ENCODE data around the gene MMAA. TPM values are rescaled to one million over a fixed set of nuclear protein-coding genes. Genes with fewer than 3 reads are reported as not detected.
A peak's percentile ranks its signal among the peaks of the same experiment; 100 is the strongest.
"Not testable (repeated sequence)": the region's sequence is repeated elsewhere in the genome, so short reads cannot be mapped to it uniquely, and the experiment has no call there.

MMAA gene
- total RNA-seq: 10 to 100 TPM; 18.8 to 19.9 TPM

DNA sequence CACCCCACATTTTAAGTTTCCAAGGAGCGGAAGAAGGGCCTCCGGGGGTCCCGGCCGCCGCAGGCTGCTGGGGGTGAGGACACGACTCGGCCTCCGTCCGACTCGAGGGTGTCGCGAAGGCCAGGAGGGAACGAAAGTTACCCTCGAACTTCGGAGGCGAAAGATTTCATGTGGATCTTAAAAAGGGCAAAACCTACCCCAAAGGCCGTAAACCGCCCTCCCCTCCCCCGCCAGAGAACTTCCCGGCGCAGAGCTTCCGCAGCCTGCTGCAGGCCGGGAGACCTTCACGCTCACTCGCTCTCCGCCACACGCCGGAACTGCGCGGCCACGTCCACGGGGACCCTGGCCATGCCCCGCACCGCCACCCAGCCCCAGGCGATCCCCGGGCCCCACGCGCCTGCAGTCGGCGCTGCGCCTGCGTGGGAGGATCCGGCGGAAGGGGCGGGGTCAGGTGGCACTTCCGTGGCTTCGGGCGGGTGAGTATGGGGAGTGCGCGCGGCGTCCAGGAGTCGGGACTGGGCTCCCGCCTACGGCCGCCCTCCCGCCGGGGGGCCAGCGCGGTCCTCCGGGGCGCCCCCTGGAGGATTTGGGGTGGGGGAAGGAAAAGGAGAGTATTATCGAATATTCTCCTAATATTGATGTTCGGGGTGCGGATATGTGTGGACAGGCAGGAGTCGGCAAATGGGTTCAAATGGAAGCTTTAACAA is at the start of gene MMAA:
TSS of gene MMAA (plus strand) at position 454 of the 707 bp plus-strand sequence. CDS start 19,755 bp downstream, outside the sequence.
- H3K4me3 Mint-ChIP-seq: peak within 1 kb of the TSS; percentile 95
- no peaks in the 10 kb centered on the region for H3K27me3 Mint-ChIP-seq
- ATAC-seq (replicated peaks): peak; percentile 92
- no peaks in the 10 kb centered on the region for H3K9me3 Mint-ChIP-seq
- peak within 1 kb of the TSS; percentile 99 for H3K27ac Mint-ChIP-seq
- peaks cover 18% of the 10 kb centered on the region for H3K36me3 Mint-ChIP-seq (ENCODE audit: low read depth)
- peaks cover 26% of the 10 kb centered on the region for H3K4me1 Mint-ChIP-seq

GRCh38 chr4:145574546-145574945 is 44.6 kb upstream of the MMAA start:
- H3K4me1 Mint-ChIP-seq; H3K27ac Mint-ChIP-seq; H3K9me3 Mint-ChIP-seq; ATAC-seq (replicated peaks); H3K4me3 Mint-ChIP-seq; H3K36me3 Mint-ChIP-seq (ENCODE audit: low read depth): not testable (repeated sequence)
- H3K27me3 Mint-ChIP-seq: peaks cover 19% of the 10 kb centered on the region

DNA sequence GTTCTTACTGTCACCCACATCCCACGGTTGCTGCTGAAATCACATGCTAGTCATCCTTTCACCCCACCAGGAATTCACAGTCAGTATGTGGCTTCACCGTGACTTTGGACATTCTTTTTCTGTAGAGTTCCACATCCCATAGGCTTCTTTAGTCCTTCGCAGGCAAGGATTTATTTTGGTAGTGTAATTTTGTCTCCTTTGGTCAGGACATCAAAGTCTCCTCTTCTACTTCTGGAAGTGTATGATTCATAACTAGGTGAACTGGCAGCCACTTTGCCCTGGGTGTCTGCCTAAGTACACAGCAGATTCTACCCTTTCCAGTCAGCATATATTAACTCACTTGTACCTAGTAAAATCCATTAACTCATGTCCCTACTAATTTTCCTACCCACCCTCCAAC is 38.3 kb upstream of the MMAA start:
- Mint-ChIP-seq H3K4me1 (no peaks in the 10 kb centered on the region), H3K27ac (no peak overlapping the region), H3K36me3 (ENCODE audit: low read depth) (no peaks in the 10 kb centered on the region), H3K4me3 (no peak overlapping the region), H3K27me3 (peaks cover 7% of the 10 kb centered on the region), H3K9me3 (no peaks in the 10 kb centered on the region)
- ATAC-seq (replicated peaks): no peak

DNA sequence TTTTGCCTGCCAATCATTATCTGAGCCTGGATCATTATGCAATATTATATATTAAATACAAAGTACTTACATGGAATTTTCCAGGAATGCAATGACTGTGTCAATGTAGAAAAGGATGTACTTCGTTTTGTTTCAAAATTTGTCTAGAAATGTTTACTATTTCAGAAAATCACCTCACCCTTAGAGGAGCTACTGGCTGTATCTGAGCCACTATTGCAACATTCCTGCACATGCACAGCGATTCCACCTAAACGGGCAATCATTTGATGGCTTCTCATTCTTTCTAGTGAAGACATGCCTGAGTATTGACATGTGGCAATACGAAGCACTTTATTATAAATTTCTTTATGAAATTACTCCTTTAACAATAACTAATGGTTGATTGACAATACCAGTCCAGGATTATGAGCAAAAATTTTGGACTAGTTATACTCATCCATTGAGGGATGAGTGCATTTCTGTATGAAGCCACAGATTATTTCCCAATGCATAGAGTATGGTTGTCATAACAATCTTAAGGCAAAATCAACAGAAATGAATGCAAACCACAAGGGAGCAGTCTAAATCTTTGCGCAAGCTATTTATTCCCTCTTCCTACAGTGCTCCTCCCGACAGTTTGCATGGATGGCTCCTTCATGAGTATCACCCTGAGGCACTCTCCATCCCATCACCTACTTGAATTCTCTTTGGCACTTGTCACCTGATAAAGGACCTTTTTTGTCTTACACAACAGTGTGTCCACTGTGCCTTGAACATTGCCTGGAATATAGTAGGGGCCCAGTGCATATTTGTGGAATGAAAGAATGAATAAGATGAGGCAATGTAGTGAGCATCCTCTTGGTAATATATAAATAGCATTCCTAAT is 35.8 kb upstream of the MMAA start:
- H3K27me3 Mint-ChIP-seq: peaks cover 10% of the 10 kb centered on the region
- no peaks in the 10 kb centered on the region for H3K36me3 Mint-ChIP-seq (ENCODE audit: low read depth)
- no peak for ATAC-seq (replicated peaks)
- no peak overlapping the region for H3K27ac Mint-ChIP-seq
- H3K4me1 Mint-ChIP-seq: no peaks in the 10 kb centered on the region
- no peak overlapping the region for H3K4me3 Mint-ChIP-seq
- H3K9me3 Mint-ChIP-seq: no peaks in the 10 kb centered on the region

GRCh38 chr4:145587088-145587754 is 32.0 kb upstream of the MMAA start:
- peaks cover 13% of the 10 kb centered on the region for H3K27me3 Mint-ChIP-seq
- H3K4me3 Mint-ChIP-seq: no peak overlapping the region
- no peaks in the 10 kb centered on the region for H3K4me1 Mint-ChIP-seq
- peaks cover 4% of the 10 kb centered on the region for H3K9me3 Mint-ChIP-seq
- no peak for ATAC-seq (replicated peaks)
- H3K36me3 Mint-ChIP-seq (ENCODE audit: low read depth): no peaks in the 10 kb centered on the region
- no peak overlapping the region for H3K27ac Mint-ChIP-seq

DNA sequence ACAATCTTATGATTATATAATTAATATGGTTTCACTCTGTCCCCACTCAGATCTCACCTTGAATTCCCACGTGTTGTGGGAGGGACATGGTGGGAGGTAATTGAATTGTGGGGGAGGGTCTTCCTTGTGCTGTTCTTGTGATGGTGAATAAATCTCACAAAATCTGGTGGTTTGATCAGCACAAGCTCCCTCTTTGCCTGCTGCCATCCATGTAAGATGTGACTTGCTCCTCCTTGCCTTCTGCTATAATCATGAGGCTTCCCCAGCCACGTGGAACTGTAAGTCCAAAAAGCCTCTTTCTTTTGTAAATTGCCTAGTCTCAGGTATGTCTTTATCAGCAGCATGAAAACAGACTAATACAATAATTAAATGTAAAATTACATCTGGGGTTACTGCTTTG is 29.8 kb upstream of the MMAA start:
- H3K4me3 Mint-ChIP-seq; H3K27ac Mint-ChIP-seq; ATAC-seq (replicated peaks); H3K36me3 Mint-ChIP-seq (ENCODE audit: low read depth); H3K9me3 Mint-ChIP-seq; H3K4me1 Mint-ChIP-seq: not testable (repeated sequence)
- peaks cover 14% of the 10 kb centered on the region for H3K27me3 Mint-ChIP-seq

DNA sequence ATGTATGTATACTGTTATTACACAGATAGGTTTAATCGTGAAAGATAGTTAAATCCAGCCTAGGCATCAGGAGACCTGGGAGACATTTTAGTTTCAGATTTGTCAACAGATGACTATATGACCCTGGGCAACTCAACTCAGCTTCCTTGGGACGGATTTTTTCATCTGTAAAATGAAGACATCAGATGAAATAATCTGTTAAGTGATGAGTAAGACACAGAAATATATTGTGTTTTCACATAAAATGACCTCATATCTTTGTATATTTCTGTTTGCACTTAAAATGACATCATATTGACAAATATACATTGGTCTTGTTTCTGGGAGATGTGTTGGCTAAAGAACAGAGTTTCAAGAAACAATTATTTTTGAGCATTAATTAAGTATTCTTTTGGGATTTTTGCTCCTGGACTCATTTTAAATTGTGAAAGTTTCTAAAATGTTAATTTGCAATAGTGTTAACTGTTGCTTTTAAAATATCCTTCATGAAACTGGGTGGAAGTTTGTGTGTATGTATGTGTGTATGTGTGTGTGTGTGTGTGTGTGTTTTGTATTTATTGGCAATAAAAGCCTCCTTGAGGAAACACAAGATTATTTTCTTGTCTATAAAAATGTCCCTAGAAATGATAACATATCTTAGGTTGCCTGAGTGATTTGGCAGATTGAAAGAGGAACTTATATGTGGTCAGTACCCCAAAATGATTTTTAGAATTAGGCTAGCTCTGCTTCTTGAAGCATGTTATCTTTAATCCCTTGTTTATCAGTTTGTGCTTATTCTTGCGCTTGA is 29.1 kb upstream of the MMAA start:
- H3K27ac Mint-ChIP-seq: no peak overlapping the region
- H3K9me3 Mint-ChIP-seq: peaks cover 4% of the 10 kb centered on the region

GRCh38 chr4:145602129-145602760 is 16.9 kb upstream of the MMAA start:
- H3K36me3 Mint-ChIP-seq (ENCODE audit: low read depth): no peaks in the 10 kb centered on the region

More for the DNA sequence above, 29.1 kb upstream of the MMAA start:
- no peak for ATAC-seq (replicated peaks)
- Mint-ChIP-seq H3K36me3 (ENCODE audit: low read depth) (no peaks in the 10 kb centered on the region), H3K4me1 (no peaks in the 10 kb centered on the region), H3K27me3 (peaks cover 19% of the 10 kb centered on the region), H3K4me3 (no peak overlapping the region)

DNA sequence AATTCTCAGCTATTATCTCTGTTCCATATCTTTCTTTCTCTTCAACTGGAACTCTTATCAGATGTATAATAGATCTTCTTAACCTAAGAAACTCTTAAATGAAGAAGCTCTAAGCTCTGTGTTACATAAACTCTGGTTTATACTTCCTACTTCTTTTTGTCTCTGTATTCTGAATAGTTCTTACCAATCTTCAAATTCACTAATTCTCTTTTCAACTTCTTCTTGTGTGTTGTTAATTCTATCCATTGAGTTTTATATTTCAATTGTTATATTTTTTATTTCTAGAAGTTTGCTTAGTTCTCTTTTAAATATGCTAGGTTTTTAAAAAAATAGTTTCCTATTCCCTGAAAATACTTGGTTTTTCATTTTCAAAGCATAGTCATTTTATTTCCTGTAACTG is 13.2 kb upstream of the MMAA start:
- Mint-ChIP-seq H3K9me3 (no peaks in the 10 kb centered on the region), H3K27ac (no peak overlapping the region), H3K36me3 (ENCODE audit: low read depth) (no peaks in the 10 kb centered on the region), H3K4me3 (no peak overlapping the region), H3K27me3 (peaks cover 22% of the 10 kb centered on the region), H3K4me1 (no peaks in the 10 kb centered on the region)
- ATAC-seq (replicated peaks): no peak

More at GRCh38 chr4:145602129-145602760, 16.9 kb upstream of the MMAA start:
- no peaks in the 10 kb centered on the region for H3K4me1 Mint-ChIP-seq
- ATAC-seq (replicated peaks): no peak
- no peak overlapping the region for H3K4me3 Mint-ChIP-seq
- H3K27me3 Mint-ChIP-seq: peaks cover 25% of the 10 kb centered on the region
- no peaks in the 10 kb centered on the region for H3K9me3 Mint-ChIP-seq
- H3K27ac Mint-ChIP-seq: no peak overlapping the region

- Mint-ChIP-seq H3K27ac (no peak overlapping the region), H3K4me3 (no peak overlapping the region), H3K36me3 (ENCODE audit: low read depth) (no peaks in the 10 kb centered on the region), H3K4me1 (peaks cover 3% of the 10 kb centered on the region), H3K27me3 (peaks cover 6% of the 10 kb centered on the region), H3K9me3 (no peaks in the 10 kb centered on the region)
- peak; percentile 69 for ATAC-seq (replicated peaks)
Observed at GRCh38 chr4:145609481-145610427, 9.4 kb upstream of the MMAA start.

- Mint-ChIP-seq H3K9me3 (no peaks in the 10 kb centered on the region), H3K27me3 (no peaks in the 10 kb centered on the region), H3K4me1 (peaks cover 7% of the 10 kb centered on the region), H3K36me3 (ENCODE audit: low read depth) (peaks cover 5% of the 10 kb centered on the region), H3K27ac (no peak overlapping the region), H3K4me3 (peak overlapping the region; percentile 3)
- ATAC-seq (replicated peaks): peak; percentile 70
Observed at GRCh38 chr4:145613566-145614232, 5.5 kb upstream of the MMAA start.

GRCh38 chr4:145614233-145614610 is 5.0 kb upstream of the MMAA start:
- Mint-ChIP-seq H3K27ac (no peak overlapping the region), H3K9me3 (no peaks in the 10 kb centered on the region), H3K36me3 (ENCODE audit: low read depth) (peaks cover 7% of the 10 kb centered on the region), H3K4me1 (peaks cover 7% of the 10 kb centered on the region), H3K27me3 (no peaks in the 10 kb centered on the region), H3K4me3 (peak overlapping the region; percentile 3)
- no peak for ATAC-seq (replicated peaks)

Measured in activated T-helper 17 cell treated with anti-CD3 and anti-CD28 coated beads, Interleukin-2, amount 50 U/mL, for 72 hours (primary cell).